Kidney (tissue), 14 donors: ENCODE results near the gene SCAMP1. TPM values are rescaled to one million over a fixed set of nuclear protein-coding genes. Genes with fewer than 3 reads are reported as not detected.

ENCODE experiments used
- DNase-seq, 5 donors: peaks; one replicate each; pipeline ENCODE4 v3.0.0-alpha.2; 2013 to 2020
- FAIRE-seq: peaks from 2 replicates; lab custom pipeline; 2012; peaks lifted over from hg19 to GRCh38; lab: Jason Lieb, UNC
- H3K27ac ChIP-seq, 2 donors: one replicate each; pipeline ENCODE4 v1.7.0; 2013; ENCODE audit warnings: low read depth in 2 of 2, low read length in 2 of 2, inconsistent platforms in 1 of 2
- H3K27me3 ChIP-seq: one replicate; pipeline ENCODE4 v1.7.1; 2013; ENCODE audit warnings: low read length, inconsistent platforms; ENCODE audit not compliant: control insufficient read depth, insufficient read depth
- H3K36me3 ChIP-seq, 3 donors: one replicate each; pipeline versions ENCODE4 v1.7.0 to v1.7.1; 2013; ENCODE audit warnings: low read length in 3 of 3, control low read depth in 1 of 3, inconsistent platforms in 1 of 3; ENCODE audit not compliant: insufficient read depth in 3 of 3, control insufficient read depth in 2 of 3
- H3K4me1 ChIP-seq, 3 donors: one replicate each; pipeline versions ENCODE4 v1.7.0 to v1.7.1; 2013; ENCODE audit warnings: low read length in 3 of 3, inconsistent platforms in 1 of 3, low read depth in 1 of 3; ENCODE audit not compliant: control insufficient read depth in 2 of 3, insufficient read depth in 2 of 3
- H3K4me3 ChIP-seq, 3 donors: one replicate each; pipeline versions ENCODE4 v1.7.0 to v1.8.1; 2013; ENCODE audit warnings: low read length in 3 of 3, control low read depth in 1 of 3, inconsistent platforms in 1 of 3
- H3K9ac ChIP-seq, 3 donors: one replicate each; pipeline versions ENCODE4 v1.7.0 to v1.7.1; 2013; ENCODE audit warnings: low read length in 3 of 3, control low read depth in 1 of 3, inconsistent platforms in 1 of 3
- H3K9me3 ChIP-seq, 3 donors: one replicate each; pipeline versions ENCODE4 v1.7.0 to v1.7.1; 2013; ENCODE audit warnings: low read length in 3 of 3, control low read depth in 1 of 3, inconsistent platforms in 1 of 3; ENCODE audit not compliant: control insufficient read depth in 2 of 3, insufficient read depth in 1 of 3
- CTCF ChIP-seq: IDR thresholded peaks from 3 replicates; pipeline ENCODE4 v1.5.1; 2012; ENCODE audit warnings: mild to moderate bottlenecking, moderate library complexity, borderline replicate concordance; ENCODE audit not compliant: insufficient read depth; ENCODE audit errors: extremely low read depth
- intact Hi-C: fragments of 100-400 bp; cut with DNase I; formaldehyde crosslinking; loops from one replicate; pipeline ENCODE4 v1.11.1; 2022
- polyA plus RNA-seq: library from polyadenylated mRNA; stranded (reverse); fragments of 350-450 nt; fragmentation: Illumina TruSeq; extraction: RNeasy Lipid Tissue Mini Kit (QIAGEN cat#74804); gene quantifications from one replicate; pipeline ENCODE4 v1.2.3, GENCODE V29; 2014; ENCODE audit warnings: low read depth, low replicate concordance; ENCODE audit not compliant: insufficient read depth
- total RNA-seq: library from RNA; stranded (reverse); fragmentation: NEBNext Ultra II Directional; extraction: Animal tissue kit (Norgen Biotek cat#: 25700); gene quantifications from one replicate; pipeline ENCODE4 v1.2.1, GENCODE V29; 2021
- donor health status: control.
- donor health status: control.
- donor health status: control.
- donor health status: control.
- donor health status: control.
- donor health status: DM: yes; HTN: yes; CAD: no.
- donor health status: Normal renal cell carcinoma (clear cell type).

SCAMP1 gene
- total and polyA plus RNA-seq, 2 donors from 2014 or later, result 13.1 to 42.1 TPM

- H3K9me3 ChIP-seq, result no peaks in the 10 kb centered on the region
- no peak overlapping the region for H3K9ac ChIP-seq
- H3K36me3 ChIP-seq, result no peaks in the 10 kb centered on the region
- peaks cover 0 to 8% (median 5%) of the 10 kb centered on the region in 3 donors for H3K4me1 ChIP-seq
- FAIRE-seq (no peak), DNase-seq (peak; percentile 66 to 87 (median 71))
- H3K4me3 ChIP-seq, result peak overlapping the region in 2 of 3 donors; percentile 31 to 52
- intact Hi-C loops, result no loop called here
- peak overlapping the region; percentile 5 to 45 for H3K27ac ChIP-seq
- peak; percentile 5 for TF ChIP-seq CTCF
- no peaks in the 10 kb centered on the region for H3K27me3 ChIP-seq
Measured at GRCh38 chr5:78509884-78510769, 149.7 kb downstream of the SCAMP1 start.

GRCh38 chr5:78511121-78511906 lies 150.9 kb downstream of the SCAMP1 start:
- no peak overlapping the region for H3K27ac ChIP-seq
- no peak for TF ChIP-seq CTCF
- no peak overlapping the region for H3K4me3 ChIP-seq
- no peaks in the 10 kb centered on the region for H3K9me3 ChIP-seq
- H3K27me3 ChIP-seq, result no peaks in the 10 kb centered on the region
- FAIRE-seq (no peak), DNase-seq (no peak)
- no peak overlapping the region for H3K9ac ChIP-seq
- intact Hi-C loops, result no loop called here
- no peaks in the 10 kb centered on the region for H3K36me3 ChIP-seq
- H3K4me1 ChIP-seq, result peaks cover 0 to 3% (median 2%) of the 10 kb centered on the region in 3 donors

GRCh38 chr5:78512435-78512834 lies 152.0 kb downstream of the SCAMP1 start:
- no peak for TF ChIP-seq CTCF

More at GRCh38 chr5:78512435-78512834, 152.0 kb downstream of the SCAMP1 start:
- no peak for DNase-seq
- intact Hi-C loops, result no loop called here
- H3K9me3 ChIP-seq, result no peaks in the 10 kb centered on the region
- H3K27me3 ChIP-seq, result no peaks in the 10 kb centered on the region
- no peak overlapping the region for H3K27ac ChIP-seq
- no peak overlapping the region for H3K9ac ChIP-seq
- no peak overlapping the region for H3K4me3 ChIP-seq
- no peak for FAIRE-seq
- no peaks in the 10 kb centered on the region for H3K36me3 ChIP-seq
- peaks cover 0 to 3% (median 2%) of the 10 kb centered on the region in 3 donors for H3K4me1 ChIP-seq
